ENCODE results near the gene ACTN2.
A peak's percentile ranks its signal among the peaks of the same experiment; 100 is the strongest.

ACTN2 gene

GRCh38 chr1:236759252-236759859, 73.1 kb downstream of the ACTN2 start:
- Histone ChIP-seq H3K4me3 (ENCODE audit: insufficient read depth, low read length, poor library complexity, severe bottlenecking) (no peak overlapping the region), H3K79me2 (ENCODE audit: insufficient read depth, low read length) (no peaks in the 10 kb centered on the region), H2AFZ (ENCODE audit: low read depth, low read length, severe bottlenecking) (peak overlapping the region; percentile 44), H3F3A (ENCODE audit: insufficient read depth) (no peaks in the 10 kb centered on the region), H3K9me3 (ENCODE audit: insufficient read depth, low read length) (no peaks in the 10 kb centered on the region), H3K9ac (ENCODE audit: low read length) (no peak overlapping the region), H3K36me3 (ENCODE audit: low read length) (no peaks in the 10 kb centered on the region), H3K9me2 (replicated peaks; ENCODE audit: insufficient read depth, low read length) (no peaks in the 10 kb centered on the region), H3K27me3 (ENCODE audit: low read length) (no peaks in the 10 kb centered on the region), H3K4me2 (ENCODE audit: low read depth, low read length, poor library complexity, severe bottlenecking) (peak overlapping the region; percentile 35), H4K20me1 (ENCODE audit: low read depth, low read length) (no peaks in the 10 kb centered on the region), H3K27ac (ENCODE audit: low read depth, low read length) (no peak overlapping the region)
- TF ChIP-seq CTCF (IDR thresholded peaks at IDR 0.05; ENCODE audit: insufficient read depth, low read length, poor library complexity, severe bottlenecking) (peak; percentile 36), EZH2phosphoT487 (conservative IDR thresholded peaks at IDR 0.05; ENCODE audit: low read length) (no peak)

- Histone ChIP-seq H3K9ac (ENCODE audit: low read length) (no peak overlapping the region), H3K27ac (ENCODE audit: low read depth, low read length) (no peak overlapping the region), H3K36me3 (ENCODE audit: low read length) (no peaks in the 10 kb centered on the region), H3K4me2 (ENCODE audit: low read depth, low read length, poor library complexity, severe bottlenecking) (no peak overlapping the region), H3F3A (ENCODE audit: insufficient read depth) (no peaks in the 10 kb centered on the region), H4K20me1 (ENCODE audit: low read depth, low read length) (no peaks in the 10 kb centered on the region), H3K27me3 (ENCODE audit: low read length) (no peaks in the 10 kb centered on the region), H2AFZ (ENCODE audit: low read depth, low read length, severe bottlenecking) (no peak overlapping the region), H3K9me3 (ENCODE audit: insufficient read depth, low read length) (no peaks in the 10 kb centered on the region), H3K79me2 (ENCODE audit: insufficient read depth, low read length) (no peaks in the 10 kb centered on the region), H3K9me2 (replicated peaks; ENCODE audit: insufficient read depth, low read length) (no peaks in the 10 kb centered on the region), H3K4me3 (ENCODE audit: insufficient read depth, low read length, poor library complexity, severe bottlenecking) (no peak overlapping the region)
- TF ChIP-seq CTCF (IDR thresholded peaks at IDR 0.05; ENCODE audit: insufficient read depth, low read length, poor library complexity, severe bottlenecking), result no peak
- no peak for TF ChIP-seq EZH2phosphoT487 (conservative IDR thresholded peaks at IDR 0.05; ENCODE audit: low read length)
Observed at GRCh38 chr1:236760480-236760879, 74.2 kb downstream of the ACTN2 start.

- Histone ChIP-seq H4K20me1 (ENCODE audit: low read depth, low read length) (no peaks in the 10 kb centered on the region), H3K9ac (ENCODE audit: low read length) (no peak overlapping the region), H3F3A (ENCODE audit: insufficient read depth) (no peaks in the 10 kb centered on the region), H3K79me2 (ENCODE audit: insufficient read depth, low read length) (no peaks in the 10 kb centered on the region), H3K27ac (ENCODE audit: low read depth, low read length) (no peak overlapping the region), H2AFZ (ENCODE audit: low read depth, low read length, severe bottlenecking) (no peak overlapping the region), H3K27me3 (ENCODE audit: low read length) (no peaks in the 10 kb centered on the region), H3K4me2 (ENCODE audit: low read depth, low read length, poor library complexity, severe bottlenecking) (no peak overlapping the region), H3K4me3 (ENCODE audit: insufficient read depth, low read length, poor library complexity, severe bottlenecking) (no peak overlapping the region), H3K9me2 (replicated peaks; ENCODE audit: insufficient read depth, low read length) (no peaks in the 10 kb centered on the region), H3K9me3 (ENCODE audit: insufficient read depth, low read length) (no peaks in the 10 kb centered on the region), H3K36me3 (ENCODE audit: low read length) (no peaks in the 10 kb centered on the region)
- TF ChIP-seq CTCF (IDR thresholded peaks at IDR 0.05; ENCODE audit: insufficient read depth, low read length, poor library complexity, severe bottlenecking) (no peak), EZH2phosphoT487 (conservative IDR thresholded peaks at IDR 0.05; ENCODE audit: low read length) (no peak)
Observed at GRCh38 chr1:236760986-236761385, 74.7 kb downstream of the ACTN2 start.
